ENCODE results near the gene CDC25A.
"Not testable (repeated sequence)": the region's sequence is repeated elsewhere in the genome, so short reads cannot be mapped to it uniquely, and the experiment has no call there.

The CDC25A gene

DNA sequence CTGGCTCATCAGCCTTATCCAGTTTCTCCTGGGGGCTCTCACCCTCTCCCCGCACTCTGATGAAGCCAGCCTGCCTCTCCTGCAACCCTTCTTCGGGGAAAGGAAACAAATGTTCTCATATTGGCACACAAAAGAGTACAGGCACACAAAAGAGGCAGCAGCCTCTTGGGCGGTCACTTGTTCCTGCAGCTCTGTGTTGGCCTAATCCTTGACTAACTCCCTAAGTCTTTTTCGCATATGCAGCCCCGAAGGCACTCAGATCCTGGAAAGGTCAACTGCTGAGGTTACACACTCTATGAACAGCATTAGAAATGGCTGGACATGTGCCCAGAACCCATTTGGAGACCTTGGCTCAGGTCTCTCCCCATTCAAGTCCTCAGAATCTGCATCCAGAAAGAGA, 27.7 kb upstream of the CDC25A start:
- Histone ChIP-seq H3K4me3 (ENCODE audit: low read depth, low read length) (no peak overlapping the region), H3K9me3 (no peaks in the 10 kb centered on the region), H3K27me3 (no peaks in the 10 kb centered on the region), H3K36me3 (no peaks in the 10 kb centered on the region), H3K4me1 (no peaks in the 10 kb centered on the region)
- no peak for DNase-seq
- no peak for TF ChIP-seq CTCF (IDR thresholded peaks at IDR 0.05; ENCODE audit: low read depth, low read length)

- no peak for DNase-seq
- no peaks in the 10 kb centered on the region for H3K4me1 ChIP-seq
- H3K9me3 ChIP-seq, result no peaks in the 10 kb centered on the region
- no peak for TF ChIP-seq CTCF (IDR thresholded peaks at IDR 0.05; ENCODE audit: low read depth, low read length)
- H3K4me3 ChIP-seq (ENCODE audit: low read depth, low read length), result no peak overlapping the region
- H3K27me3 ChIP-seq, result no peaks in the 10 kb centered on the region
- H3K36me3 ChIP-seq, result no peaks in the 10 kb centered on the region
These were observed 27.2 kb upstream of the CDC25A start for GRCh38 chr3:48215466-48215865.

DNA sequence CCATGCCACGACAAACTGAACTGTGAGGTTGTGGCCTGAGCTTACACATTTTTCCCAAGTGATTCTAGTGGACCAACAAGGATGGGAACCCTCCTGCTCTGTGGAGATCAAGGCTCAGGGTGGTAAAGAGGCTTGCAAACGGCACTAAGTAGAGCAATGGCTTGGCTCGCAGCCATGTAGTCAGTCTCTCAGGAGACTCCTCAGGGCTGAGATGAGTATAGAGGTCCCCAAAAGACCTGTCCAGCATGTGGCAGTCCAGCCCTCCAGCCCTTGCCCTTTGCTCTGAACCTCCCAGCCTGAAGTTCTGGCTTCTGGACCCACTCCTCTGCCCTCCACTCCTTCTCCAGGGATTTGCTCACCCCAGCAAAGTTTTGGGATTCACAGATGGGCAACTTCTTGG, 26.8 kb upstream of the CDC25A start:
- Histone ChIP-seq H3K4me3 (ENCODE audit: low read depth, low read length) (no peak overlapping the region), H3K36me3 (no peaks in the 10 kb centered on the region), H3K9me3 (no peaks in the 10 kb centered on the region), H3K27me3 (no peaks in the 10 kb centered on the region), H3K4me1 (no peaks in the 10 kb centered on the region)
- TF ChIP-seq CTCF (IDR thresholded peaks at IDR 0.05; ENCODE audit: low read depth, low read length), result no peak
- DNase-seq, result no peak

GRCh38 chr3:48214225-48214624, 26.0 kb upstream of the CDC25A start:
- H3K27me3 ChIP-seq, result no peaks in the 10 kb centered on the region
- TF ChIP-seq CTCF (IDR thresholded peaks at IDR 0.05; ENCODE audit: low read depth, low read length), result no peak
- no peaks in the 10 kb centered on the region for H3K4me1 ChIP-seq

DNA sequence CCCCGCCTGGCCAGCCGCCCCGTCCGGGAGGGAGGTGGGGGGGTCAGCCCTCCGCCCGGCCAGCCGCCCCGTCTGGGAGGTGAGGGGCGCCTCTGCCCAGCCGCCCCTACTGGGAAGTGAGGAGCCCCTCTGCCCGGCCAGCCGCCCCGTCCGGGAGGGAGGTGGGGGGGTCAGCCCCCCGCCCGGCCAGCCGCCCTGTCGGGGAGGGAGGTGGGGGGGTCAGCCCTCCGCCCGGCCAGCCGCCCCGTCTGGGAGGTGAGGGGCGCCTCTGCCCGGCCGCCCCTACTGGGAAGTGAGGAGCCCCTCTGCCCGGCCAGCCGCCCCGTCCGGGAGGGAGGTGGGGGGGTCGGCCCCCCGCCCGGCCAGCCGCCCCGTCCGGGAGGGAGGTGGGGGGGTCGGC, 23.6 kb upstream of the CDC25A start:
- H3K9me3 ChIP-seq; H3K27me3 ChIP-seq; DNase-seq; H3K36me3 ChIP-seq; H3K4me1 ChIP-seq; H3K4me3 ChIP-seq (ENCODE audit: low read depth, low read length): not testable (repeated sequence)

More at GRCh38 chr3:48214225-48214624, 26.0 kb upstream of the CDC25A start:
- Histone ChIP-seq H3K4me3 (ENCODE audit: low read depth, low read length) (no peak overlapping the region), H3K36me3 (no peaks in the 10 kb centered on the region), H3K9me3 (no peaks in the 10 kb centered on the region)
- DNase-seq, result no peak

DNA sequence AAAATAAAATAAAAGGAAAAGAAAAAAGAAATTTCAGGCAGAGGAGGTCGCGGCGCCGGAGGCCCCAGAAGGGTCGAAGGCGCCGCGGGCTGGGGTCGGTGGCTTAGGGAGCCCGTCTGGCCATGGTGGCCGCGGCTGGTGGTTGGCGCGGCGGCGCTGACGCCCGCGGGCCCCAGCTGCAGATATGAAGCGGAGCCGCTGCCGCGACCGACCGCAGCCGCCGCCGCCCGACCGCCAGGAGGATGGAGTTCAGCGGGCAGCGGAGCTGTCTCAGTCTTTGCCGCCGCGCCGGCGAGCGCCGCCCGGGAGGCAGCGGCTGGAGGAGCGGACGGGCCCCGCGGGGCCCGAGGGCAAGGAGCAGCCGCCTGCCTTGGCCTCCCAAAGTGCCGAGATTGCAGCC, 22.3 kb upstream of the CDC25A start:
- not testable (repeated sequence) for H3K9me3 ChIP-seq; H3K36me3 ChIP-seq; H3K4me3 ChIP-seq (ENCODE audit: low read depth, low read length); DNase-seq; H3K27me3 ChIP-seq; H3K4me1 ChIP-seq

GRCh38 chr3:48209445-48209844, 21.2 kb upstream of the CDC25A start:
- TF ChIP-seq CTCF (IDR thresholded peaks at IDR 0.05; ENCODE audit: low read depth, low read length), result no peak
- no peak overlapping the region for H3K4me3 ChIP-seq (ENCODE audit: low read depth, low read length)
- H3K27me3 ChIP-seq, result no peaks in the 10 kb centered on the region
- no peaks in the 10 kb centered on the region for H3K9me3 ChIP-seq
- no peaks in the 10 kb centered on the region for H3K4me1 ChIP-seq
- no peak for DNase-seq
- no peaks in the 10 kb centered on the region for H3K36me3 ChIP-seq

Data from BE2C (cell line).